NCI-H2107 treated with DMSO at 0.1 percent for 48 hours (cell line): ENCODE results near the gene GLIPR2.
"Not testable (repeated sequence)": the region's sequence is repeated elsewhere in the genome, so short reads cannot be mapped to it uniquely, and the experiment has no call there.

Experiments
- DNase-seq: peaks from one replicate; lab custom pipeline; 2025; ENCODE audit not compliant: unreplicated experiment; lab: John Stamatoyannopoulos, UW

Gene GLIPR2, protein sequence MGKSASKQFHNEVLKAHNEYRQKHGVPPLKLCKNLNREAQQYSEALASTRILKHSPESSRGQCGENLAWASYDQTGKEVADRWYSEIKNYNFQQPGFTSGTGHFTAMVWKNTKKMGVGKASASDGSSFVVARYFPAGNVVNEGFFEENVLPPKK

DNA sequence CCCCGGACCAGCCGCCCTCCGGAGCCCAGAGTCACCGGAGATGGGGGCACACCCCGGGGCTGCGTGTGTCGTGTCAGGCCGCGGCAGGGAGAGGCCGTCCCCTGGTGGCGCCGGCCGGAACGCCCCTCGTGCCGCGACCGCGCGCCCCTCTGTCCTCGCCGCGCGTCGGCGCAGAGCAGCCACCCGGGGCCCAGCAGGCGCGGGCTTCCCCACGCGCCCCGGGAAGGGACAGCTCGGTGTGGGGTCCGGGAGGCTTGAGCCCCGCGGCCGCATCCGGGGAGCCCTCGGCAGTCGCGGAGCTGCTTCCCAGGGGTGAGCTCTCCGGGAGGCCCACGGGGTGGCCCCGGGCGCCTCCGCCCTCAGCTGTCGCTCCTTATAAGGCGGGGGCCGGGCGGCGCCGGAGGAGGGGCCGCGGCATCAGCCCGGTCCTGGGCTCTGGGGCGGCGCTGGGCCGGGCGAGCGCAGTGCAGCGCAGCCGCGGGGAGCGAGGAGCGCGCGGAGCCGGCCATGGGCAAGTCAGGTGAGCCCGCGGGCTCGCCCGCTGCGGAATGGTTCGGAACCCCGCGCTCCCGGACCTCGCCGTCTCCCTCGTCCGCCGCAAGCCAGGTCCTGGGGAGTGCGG lies at the start of gene GLIPR2:
Gene GLIPR2 (plus strand): TSS at position 462 of the 622 bp plus-strand sequence. CDS start 46 bp downstream, at position 508.
- no peak for DNase-seq

DNA sequence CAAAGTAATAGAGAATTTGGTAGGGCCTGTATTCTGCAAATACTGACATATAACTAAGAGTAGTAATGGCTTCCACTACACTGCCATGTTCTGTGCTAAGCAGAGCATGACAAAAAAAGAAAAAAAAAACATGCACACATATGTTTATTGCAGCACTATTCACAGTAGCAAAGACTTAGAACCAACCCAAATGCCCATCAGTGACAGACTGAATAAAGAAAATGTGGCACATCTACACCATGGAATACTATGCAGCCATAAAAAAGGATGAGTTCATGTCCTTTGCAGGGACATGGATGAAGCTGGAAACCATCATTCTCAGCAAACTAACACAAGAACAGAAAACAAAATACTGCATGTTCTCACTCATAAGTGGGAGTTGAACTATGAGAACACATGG lies 49.5 kb upstream of the GLIPR2 start:
- not testable (repeated sequence) for DNase-seq

DNA sequence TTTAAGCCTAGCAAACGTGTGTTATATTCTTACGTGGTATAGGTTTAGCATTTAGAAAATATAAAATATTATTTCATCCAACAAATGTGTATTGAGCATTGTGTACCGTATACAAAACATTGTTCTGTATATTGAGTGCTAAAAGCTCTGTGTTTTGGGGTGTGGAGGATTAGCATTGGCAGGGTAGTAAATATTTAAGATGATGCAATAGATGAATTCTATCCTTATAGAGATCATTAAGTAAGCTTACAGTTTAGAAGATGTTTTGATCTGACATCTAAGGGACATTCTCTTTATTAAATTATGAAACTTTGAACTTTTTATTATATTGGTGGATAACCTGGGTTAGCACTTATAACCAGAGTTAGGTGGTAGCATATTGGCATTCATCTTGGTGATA lies 48.5 kb upstream of the GLIPR2 start:
- no peak for DNase-seq

DNA sequence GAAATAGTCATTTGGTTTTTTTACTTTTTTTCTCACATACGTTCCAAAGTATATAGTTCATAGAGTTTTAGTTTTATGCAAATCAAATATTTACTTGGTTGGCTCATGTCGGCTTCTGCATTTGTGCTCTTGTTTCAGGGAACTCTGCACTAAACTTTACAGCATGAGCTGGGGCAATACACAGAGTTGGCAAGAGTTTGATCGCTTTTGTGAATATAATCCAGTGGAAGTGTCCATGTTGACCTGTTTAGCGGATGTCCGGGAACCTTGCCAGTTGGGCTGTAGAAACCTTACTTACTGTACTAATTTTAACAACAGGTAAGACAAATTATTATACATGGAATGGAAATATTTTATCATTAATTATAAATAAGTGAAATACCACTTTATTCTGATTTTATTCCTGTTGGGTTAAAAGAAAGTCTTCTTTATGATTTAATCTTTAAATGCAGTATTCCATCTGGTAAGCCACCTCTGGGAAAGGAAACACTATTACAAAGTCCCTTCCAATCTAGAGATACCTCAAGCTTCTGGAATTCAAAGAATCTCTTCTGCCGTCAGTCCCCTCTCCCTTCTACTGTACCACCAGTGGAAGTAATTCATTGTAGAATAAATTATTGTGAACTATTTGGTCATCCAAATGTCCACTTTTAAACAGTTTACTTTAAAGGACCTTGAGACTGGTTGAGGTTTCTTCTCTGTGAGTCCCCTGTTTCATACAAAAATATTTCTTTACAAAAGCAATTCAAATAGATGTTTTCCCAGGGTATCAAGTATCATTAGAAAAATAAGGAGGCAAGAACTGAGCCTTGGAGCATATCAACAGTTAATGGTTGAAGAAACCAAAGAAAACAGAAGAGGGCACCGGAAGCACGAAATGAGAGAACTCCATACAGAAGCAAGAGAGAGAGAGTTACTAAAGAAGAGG lies 45.2 kb upstream of the GLIPR2 start:
- no peak for DNase-seq

DNA sequence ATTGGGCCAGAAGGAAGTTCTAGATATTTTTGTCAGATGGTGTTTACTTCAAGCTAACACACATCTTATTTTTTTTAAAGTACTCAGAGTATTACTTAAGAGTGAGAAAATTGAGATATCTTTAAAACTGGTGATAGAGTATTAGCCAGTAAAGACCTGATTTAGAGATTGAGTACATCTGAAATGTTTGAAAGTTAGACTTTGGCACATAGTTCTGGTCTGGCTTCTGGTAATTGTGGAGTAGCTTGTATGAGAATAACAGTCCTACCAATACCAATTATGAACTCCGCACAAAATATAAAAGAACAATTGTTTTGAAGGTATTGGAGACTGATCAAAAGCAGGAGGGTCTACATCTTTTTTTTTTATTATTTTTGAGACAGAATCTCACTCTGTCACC lies 44.5 kb upstream of the GLIPR2 start:
- DNase-seq = no peak

DNA sequence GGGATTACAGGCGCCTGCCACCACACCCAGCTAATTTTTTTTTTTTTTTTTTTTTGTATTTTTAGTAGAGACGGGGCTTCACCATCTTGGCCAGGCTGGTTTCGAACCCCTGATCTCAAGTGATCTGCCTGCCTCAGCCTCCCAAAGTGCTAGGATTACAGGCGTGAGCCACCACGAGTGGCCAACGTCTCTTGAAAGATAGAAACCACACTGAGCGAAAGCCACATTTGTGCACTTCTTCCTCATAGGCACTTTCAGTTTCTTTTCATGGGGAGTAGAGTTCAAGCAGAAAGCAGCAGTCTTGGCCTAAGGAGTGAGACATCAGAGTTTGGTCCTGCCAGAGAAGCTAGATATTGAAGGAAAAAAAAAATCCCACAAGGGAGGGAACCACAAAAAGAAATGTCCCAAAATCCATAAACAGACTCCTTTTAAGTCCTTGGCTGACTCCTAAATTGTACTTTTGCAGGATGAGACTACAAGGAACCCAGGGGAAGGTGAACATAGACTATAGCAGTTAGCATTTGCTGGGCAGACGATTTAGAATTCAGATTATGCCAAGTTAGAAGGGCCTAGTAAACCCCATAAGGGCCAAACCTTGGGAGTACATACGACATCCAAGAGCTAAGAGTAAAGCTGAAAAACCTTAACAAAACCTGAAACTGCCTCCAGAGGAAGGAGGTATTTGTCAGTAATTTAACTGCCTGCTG lies 43.9 kb upstream of the GLIPR2 start:
- DNase-seq = no peak

DNA sequence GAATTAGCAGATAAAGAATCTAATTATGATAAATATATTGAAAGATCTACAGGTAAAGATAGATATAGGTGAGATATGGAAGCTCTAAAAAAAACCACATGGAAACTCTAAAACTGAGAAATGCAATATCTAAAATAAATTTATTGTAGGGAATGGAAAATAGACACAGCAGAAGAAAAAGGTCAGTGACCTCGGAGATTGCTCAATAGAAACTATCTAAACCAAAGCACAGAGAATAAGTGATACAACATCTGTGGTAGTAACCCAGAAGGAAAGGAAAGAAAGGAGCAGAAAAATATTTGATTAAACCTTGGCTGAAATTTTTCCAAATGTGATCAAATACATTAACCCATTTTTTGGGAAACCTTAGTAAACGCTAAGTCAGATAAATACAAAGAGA lies 43.1 kb upstream of the GLIPR2 start:
- DNase-seq = no peak

DNA sequence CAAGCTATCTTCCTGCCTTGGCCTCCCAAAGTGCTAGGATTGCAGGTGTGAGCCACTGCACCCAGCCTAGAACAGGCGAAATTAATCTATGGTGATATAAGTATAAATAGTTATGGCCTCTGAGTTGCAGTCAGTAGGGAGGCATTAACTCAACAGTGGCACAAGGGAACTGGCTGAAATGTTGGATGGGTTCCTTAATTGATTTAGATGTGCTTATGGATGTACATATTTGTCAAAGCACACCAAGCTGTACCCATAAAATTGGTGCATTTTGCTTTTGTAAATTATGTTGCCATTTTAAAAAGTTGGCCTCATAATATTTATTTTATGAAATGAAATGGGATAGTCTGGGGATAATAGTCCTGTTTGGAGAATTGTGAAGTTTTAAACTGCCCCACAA lies 36.8 kb upstream of the GLIPR2 start:
- DNase-seq = no peak

DNA sequence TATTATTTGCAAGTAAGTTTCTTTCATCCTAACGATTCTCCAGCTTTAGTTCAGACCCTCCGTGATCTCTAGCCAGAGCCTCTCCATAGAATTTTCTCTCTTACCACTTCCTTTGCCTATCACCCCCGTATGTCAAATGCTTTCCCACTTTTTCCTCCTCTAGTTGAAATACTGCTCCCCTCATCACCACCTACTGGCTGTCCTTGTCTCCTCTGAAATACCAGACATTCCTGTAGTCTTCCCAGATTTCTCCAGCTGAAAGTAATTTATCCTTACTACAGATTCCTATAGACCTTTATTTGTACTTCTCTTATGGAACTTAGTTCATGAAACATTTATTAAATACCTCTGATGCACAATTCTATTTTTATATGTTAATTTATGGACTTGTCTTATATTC lies 36.0 kb upstream of the GLIPR2 start:
- no peak for DNase-seq

DNA sequence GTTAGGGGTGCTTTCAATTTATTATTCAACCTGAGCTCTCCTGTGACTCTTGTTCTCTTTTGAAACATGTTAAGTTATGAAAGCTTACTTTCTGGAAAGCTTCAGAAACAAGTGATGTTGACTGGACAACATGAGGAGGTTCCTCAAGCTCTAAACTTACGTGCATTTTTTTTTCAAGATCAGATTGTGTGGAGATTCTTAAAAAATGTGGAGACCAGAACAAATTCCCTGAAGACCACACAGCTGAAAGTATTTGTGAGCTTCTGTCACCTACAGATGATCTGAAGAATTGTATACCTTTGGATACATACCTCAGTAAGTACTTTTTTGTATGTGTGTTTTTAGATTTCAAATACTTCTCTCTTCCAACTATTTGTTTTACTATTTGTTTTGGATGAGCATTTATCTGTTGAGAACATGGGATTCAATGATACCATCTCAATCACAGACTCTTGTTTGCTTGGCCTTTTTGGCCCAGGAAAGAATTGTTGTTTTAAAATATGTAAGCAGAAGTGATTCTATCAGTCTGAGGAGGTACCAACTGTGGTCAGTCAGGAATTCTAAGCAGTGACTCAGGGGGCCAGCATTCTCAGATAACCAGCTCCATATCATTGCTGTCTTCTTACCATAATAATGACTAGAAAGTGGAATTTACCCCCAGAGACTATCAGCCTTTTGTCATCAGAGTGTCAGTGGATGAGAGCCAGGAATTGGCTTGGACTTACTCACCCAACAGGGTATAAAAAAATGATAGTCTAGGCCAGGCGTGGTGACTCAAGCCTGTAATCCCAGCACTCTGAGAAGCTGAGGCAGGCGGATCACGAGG lies 34.4 kb upstream of the GLIPR2 start:
- DNase-seq = no peak

DNA sequence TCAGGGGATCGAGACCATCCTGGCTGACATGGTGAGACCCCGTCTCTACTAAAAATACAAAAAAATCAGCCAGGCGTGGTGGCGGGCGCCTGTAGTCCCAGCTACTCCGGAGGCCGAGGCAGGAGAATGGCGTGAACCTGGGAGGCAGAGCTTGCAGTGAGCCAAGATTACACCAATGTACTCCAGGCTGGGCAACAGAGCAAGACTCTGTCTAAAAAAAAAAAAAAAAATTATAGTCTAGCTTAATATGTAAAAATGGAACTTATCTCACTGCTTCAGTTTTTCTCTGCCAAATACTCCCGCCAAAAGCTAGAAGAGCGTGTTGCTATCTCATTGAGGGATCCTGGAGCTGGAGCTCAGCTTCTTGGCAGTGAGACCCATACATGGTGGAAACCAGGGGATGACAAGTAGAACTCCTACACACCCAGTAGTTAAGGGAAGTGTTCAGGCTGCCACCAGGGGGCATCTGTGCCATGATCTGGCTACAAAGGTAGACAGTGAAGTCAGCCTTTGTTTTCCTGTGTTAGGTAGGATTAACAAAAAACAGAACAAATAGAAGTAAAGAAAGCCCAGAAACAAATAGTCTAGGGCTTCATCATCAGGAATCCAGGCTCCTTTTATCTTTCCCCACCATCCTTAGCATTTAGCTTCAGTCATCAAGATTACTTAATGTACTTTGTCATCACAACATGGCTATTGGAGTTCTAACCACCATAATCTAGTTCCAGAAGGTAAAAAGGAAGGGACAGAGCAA lies 33.6 kb upstream of the GLIPR2 start:
- peak; percentile 67 for DNase-seq

DNA sequence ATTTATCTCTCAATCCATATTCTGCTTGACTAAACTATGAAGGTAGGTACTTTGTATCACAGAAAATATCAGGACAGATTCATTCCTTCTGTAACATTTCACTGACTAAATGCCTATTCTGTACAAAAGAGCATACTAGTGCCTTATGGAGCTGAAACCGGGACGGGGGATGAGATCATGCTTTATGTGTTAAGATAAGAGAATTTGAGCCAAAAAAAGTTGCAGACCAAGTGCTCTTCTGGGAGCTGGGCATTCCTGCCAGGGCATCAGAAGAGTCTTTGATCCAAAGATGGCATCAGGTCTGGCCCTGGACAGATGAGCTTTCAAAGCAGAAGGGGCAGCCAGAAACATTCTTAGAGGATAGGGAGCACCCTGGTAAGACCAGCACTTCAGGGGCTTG lies 27.5 kb upstream of the GLIPR2 start:
- no peak for DNase-seq

DNA sequence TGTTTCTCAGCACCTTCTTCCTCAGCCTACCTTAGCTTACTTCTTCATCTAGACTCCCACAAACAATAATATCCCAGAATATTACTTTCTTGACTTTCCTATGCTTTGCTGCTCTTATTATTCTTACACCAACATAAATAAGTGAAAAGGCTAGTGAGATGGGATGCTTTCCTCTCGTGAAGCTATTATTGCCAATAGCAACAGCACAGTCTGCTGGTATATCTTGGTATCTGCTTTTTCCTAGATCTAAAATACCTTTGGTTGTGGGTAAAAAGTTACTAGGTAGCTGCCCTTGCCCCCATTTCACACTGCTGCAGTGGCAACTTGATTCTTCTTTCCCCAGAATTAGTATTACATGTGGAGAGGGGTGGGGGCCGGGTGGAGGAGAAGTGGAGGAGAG lies 26.1 kb upstream of the GLIPR2 start:
- DNase-seq = no peak

DNA sequence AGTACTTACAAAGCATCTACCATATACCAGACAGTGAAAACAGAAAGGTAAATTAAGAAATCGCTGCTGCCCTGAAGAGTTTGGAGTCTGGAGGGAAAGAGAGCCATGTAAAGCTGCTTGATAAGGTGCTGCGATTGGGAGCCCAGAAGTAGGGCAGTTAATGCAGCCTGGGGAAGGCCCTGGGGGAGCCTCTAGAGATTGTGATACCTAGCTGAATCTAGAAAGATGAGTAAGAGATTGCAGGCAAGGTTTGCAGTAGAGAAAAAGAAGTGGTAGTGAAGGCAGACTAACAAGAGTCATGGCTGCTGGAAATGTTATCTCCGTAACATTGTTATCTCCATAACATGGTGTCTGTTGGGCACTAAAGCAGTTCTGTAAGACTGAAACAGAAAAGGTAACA lies 24.0 kb upstream of the GLIPR2 start:
- no peak for DNase-seq

DNA sequence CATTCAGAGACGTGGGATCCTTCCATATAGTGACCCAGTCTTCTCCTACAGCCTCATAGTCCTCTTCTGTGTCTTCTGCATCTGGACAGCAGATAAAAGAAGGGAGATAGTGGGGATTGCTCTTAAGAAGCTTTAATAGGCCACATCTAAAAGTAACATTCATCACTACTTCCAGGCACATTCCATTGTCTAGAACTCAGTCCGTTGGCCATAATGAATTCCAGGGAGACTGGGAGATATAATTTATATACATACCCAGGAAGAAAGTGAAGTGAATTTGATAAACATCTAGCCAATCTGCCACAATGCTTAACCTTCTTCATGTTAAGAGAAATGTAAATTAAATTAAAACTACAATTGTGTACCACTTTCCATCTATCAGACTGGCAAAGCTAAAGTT lies 22.5 kb upstream of the GLIPR2 start:
- DNase-seq = no peak

DNA sequence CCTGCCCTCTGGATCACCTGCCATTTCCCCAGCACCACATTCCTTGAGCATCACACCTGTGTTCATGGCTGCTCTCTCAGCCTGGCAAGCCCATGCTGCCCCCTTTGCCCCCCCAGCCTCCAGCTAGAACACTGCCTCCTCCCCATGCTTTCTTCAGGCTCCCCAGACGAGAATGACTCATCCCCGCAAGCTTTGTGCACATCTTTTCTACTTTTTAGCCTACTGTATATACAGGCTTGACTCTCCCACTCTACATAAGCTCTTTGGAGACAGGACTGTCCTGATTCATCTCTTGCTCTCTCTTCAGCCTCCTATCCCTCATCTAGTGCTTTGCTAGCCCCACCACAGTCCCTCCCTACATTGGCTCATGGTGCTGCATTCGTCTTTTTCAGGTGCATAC lies 19.9 kb upstream of the GLIPR2 start:
- no peak for DNase-seq

DNA sequence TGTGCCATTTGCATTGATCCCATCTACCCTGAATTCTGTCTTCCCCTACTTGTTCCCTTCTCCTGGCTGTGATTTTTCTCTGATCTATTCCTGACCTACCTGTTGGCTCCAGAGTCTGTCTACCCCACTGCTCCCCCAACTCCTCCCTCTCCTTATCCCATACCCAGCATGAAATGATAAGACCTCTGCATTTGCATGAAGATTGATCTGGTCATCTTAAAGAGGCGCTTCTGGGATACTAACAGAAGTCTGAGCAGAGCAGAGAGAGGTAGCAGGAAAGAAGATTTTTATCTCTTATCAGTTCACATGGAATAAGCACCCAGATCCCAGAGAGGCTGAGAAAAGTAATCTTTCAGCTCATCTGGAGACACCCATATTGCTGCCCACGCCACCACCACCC lies 18.3 kb upstream of the GLIPR2 start:
- DNase-seq = no peak

DNA sequence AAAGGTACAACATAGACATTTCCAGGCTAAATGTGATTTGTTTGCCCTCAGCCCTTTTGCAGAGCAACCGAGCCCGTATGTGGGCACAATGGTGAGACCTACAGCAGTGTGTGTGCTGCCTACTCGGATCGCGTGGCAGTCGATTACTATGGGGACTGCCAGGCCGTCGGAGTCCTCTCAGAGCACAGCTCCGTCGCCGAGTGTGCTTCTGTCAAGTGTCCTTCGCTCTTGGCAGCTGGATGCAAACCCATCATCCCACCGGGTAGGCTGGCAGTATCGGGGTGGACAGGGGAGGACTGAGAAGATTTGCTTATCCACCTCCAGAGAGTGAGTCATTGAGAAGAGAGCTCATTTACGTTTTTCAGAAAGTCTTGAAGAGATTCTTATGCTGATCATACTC lies 17.8 kb upstream of the GLIPR2 start:
- DNase-seq = no peak

DNA sequence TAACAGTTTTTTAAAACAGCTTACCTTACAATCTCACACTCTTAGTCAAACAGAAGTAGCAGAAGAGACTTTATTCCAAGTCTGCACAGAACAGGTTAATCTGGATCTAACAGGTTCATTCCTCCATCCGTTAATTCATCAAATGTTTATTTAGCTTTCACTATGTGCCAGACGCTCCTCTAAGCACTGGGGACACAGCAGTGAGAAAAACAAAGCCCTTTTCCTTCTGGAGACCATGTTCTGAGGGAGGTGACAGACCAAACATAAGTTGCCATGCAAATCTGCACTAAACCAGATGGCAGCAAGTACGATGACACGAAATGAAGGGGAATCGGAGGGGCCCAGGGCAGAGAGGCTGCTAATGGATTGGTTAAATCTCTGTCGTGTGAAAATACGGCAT lies 17.1 kb upstream of the GLIPR2 start:
- DNase-seq = no peak

DNA sequence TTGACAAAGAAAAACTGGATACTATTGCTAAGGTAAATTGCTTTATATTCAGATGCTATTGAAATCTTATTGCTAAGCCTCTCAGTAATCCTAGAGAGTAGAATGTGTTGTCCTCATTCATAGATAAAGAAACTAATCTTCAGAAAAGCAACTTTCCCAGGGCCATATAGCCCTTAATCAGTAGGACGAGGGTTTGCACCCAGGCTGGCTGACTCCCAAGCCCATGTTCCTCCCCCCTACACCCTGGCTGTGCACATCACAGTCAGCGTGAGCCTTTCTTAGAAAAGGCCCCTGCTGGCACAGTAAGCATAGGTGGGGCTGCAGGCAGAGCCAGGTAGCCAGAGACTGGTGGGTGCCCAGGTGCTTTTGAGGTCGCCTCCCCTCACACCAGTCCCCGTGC lies 15.8 kb upstream of the GLIPR2 start:
- DNase-seq = no peak
